ENCODE data around the gene MYO1E.
"Not testable (repeated sequence)": the region's sequence is repeated elsewhere in the genome, so short reads cannot be mapped to it uniquely, and the experiment has no call there.

The MYO1E gene

GRCh38 chr15:59349680-59350420 is 22.8 kb downstream of the MYO1E start:
- DNase-seq, result no peak

- DNase-seq, result no peak
Observed at GRCh38 chr15:59347915-59348314, 24.8 kb downstream of the MYO1E start.

DNA sequence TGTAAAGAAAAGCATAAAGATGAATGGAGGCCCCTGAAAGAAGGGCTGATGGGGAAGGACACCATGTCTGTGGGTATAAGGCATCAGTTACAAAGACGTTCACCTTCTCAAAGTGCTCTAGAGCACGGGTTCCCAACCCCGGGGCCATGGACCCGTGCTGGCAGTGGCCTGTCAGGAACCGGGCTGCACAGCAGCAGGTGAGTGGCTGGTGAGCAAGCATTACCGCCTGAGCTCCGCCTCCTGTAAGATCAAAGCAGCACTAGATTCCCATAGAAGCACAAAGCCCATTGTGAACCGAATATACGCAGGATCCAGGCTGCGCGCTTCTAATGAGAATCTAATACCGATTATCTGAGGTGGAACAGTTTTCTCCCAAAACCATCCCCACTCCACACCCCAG is 25.7 kb downstream of the MYO1E start:
- DNase-seq, result no peak

- DNase-seq, result no peak
Observed at GRCh38 chr15:59345326-59345725, 27.3 kb downstream of the MYO1E start.

DNA sequence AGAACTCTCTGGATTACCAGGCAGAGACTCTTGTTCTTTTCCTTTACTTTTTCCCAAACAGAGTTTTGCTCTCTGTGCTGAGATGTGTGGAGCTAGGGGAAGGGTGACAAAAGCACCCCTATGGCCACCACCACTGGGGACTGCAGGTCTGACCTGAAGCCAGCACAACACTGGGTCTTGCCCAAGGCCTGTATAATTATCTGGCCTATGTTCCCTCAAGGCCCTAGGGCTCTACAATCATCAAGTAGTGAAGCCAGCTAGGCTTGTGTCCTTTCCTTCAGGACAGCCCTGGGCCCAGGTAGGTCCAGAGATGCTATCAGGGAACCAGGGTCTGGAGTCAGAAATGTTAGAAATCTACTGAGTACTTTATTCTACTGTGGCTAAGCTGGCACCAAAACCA is 28.4 kb downstream of the MYO1E start:
- DNase-seq, result no peak

DNA sequence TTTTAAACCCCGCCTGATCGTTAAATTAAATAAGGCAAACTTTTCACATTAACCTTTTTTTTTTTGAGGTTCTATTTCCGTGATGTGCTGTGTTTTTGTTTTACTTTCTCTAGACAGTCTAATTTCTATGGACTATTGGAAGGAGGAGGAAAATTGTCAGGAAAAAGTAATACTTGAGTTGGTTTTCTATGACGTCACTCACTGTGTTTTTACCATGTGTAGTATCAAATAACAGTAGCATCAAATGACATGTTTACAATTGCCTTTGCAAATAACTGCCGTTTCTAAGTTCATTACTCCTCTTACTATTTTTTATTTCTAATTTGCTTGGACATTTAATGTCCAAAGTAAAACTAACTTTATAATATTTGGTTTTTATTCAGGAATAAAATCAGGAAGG is 32.3 kb downstream of the MYO1E start:
- no peak for DNase-seq

- DNase-seq, result no peak
Observed at GRCh38 chr15:59339252-59339672, 33.4 kb downstream of the MYO1E start.

- no peak for DNase-seq
Observed at GRCh38 chr15:59338414-59338813, 34.3 kb downstream of the MYO1E start.

DNA sequence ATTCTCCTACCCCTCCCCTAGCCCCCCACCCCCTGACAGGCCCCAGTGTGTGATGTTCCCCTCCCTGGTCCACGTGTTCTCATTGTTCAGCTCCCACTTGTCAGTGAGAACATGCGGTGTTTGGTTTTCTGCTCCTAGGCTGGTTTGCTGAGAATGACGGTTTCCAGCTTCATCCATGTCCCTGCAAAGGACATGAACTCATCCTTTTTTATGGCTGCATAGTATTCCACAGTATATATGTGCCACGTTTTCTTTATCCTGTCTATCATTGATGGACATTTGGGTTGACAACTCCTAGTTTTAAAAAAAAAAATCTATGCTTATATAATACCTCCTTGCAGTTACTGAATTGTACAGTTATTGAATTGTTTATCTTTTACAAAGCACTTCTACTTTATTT is 35.9 kb downstream of the MYO1E start:
- DNase-seq, result not testable (repeated sequence)

GRCh38 chr15:59335207-59335786 is 37.4 kb downstream of the MYO1E start:
- no peak for DNase-seq

GRCh38 chr15:59334076-59334415 is 38.6 kb downstream of the MYO1E start:
- DNase-seq, result no peak

DNA sequence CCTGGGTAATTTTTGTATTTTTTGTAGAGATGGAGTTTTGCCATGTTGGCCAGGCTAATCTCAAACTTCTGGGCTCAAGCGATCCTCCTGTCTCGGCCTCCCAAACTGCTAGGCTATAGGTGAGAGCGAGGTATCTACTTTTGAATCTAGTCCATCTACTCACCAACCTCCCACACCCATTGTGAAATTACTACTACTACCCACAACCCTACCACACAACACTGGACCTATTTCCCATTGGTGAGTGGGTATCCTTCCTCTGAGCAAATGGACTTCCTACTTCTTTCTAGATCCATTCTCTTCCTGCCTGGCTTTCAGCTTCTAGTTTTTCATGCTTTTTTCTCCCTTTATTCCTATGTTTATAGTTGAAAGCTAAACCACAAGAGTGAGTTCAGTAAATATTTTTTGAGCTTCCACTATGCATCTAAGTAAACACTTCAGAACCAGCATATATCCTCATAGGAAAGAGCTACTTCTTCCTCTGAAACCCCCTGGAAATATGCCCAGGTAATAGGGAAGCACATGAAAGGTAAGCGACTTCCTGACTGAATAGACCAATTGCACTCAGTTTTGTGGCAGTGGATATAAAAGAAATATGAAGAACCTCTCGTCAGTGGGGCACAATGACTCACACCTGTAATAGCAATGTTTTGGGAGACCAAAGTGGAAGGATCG is 39.1 kb downstream of the MYO1E start:
- no peak for DNase-seq

DNA sequence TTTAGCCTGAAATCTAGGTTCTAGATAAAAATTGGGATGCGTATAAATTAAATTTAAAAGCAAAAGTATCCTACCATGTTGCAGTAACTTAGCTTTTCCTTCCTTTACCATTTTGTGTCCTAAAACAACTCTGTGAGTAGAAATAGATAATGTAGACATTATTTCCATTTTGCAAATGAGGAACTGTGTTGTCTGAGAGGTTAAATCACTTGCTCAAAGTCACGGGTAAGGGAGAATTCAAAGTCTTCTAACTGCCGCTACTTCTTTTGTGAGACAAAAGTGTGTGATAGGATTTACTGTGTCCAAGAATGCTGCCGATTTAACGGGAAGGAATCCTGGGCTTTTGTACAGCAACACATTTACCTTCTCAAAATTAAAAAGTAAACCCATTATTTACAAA is 40.7 kb downstream of the MYO1E start:
- DNase-seq, result no peak

DNA sequence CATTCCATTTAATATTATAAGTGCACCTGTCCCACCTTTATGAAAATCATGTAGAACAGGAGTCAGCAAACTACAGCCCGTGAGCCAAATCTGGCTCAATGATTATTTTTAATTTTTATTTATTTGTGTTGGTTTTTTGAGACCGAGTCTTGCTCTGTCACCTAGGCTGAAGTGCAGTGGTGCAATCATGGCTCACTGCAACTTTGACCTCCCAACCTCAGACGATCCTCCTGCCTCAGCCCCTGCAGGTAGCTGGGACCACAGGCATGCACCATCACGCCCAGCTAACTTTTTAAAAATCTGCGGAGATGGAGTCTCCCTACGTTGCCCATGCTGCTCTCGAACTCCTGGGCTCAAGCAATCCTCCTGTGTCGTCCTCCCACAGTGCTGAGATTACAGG is 42.0 kb downstream of the MYO1E start:
- no peak for DNase-seq

DNA sequence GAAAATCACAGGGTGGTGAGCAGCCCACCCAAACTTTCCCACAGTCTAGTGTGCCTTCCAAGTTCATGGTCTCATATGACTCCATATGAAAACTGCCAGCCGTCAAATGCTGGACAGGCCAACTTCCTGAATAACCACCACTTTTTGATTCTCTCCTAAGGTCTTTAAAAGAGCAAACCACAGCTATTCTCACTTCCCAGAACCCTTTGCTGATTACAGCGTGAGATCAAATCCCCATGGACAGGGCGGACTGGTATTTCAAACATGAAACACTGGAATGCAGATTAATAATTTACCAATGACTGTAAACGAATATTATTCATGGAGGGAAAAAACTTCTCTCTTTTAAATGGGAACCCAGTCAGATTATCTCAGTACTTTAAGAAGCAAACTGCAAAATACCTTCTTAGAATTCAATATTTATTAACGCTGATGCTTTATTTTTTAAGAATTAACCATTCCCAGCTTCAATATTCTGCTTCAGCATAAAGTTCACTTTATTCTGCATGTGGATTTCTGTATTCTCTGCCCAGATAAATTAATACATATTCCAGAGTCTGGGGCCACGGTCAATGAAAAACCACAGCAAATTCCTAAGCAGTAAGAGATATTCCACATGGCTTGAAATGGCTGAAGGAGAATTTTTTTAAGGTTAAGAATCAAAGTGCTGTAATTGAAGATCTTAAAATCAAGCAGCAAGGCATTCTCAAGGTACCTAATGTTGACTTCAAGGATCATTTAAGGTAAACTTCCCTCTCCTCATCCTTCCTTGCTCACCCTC is 42.9 kb downstream of the MYO1E start:
- DNase-seq, result no peak

GRCh38 chr15:59329091-59329490 is 43.6 kb downstream of the MYO1E start:
- no peak for DNase-seq

GRCh38 chr15:59327942-59328341 is 44.7 kb downstream of the MYO1E start:
- no peak for DNase-seq

DNA sequence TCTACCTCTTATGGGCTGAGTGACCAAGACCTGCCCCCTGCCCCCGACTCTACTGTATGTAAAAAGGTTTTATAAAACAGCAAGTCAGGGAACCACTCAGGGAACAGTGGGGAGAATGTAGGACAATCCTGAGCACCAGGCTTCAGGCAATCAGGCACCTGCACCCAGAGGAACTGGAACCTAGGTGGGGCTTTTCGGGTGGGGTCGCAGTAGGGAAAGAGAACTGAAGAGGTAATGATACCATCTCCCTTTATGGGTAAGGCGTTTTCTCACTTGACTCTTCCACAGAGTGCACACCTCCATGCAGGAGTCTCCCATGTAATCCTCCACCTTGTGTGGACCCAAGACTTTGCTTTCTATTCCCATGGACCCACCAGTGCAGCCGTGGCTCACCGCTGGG is 45.8 kb downstream of the MYO1E start:
- DNase-seq, result no peak

DNA sequence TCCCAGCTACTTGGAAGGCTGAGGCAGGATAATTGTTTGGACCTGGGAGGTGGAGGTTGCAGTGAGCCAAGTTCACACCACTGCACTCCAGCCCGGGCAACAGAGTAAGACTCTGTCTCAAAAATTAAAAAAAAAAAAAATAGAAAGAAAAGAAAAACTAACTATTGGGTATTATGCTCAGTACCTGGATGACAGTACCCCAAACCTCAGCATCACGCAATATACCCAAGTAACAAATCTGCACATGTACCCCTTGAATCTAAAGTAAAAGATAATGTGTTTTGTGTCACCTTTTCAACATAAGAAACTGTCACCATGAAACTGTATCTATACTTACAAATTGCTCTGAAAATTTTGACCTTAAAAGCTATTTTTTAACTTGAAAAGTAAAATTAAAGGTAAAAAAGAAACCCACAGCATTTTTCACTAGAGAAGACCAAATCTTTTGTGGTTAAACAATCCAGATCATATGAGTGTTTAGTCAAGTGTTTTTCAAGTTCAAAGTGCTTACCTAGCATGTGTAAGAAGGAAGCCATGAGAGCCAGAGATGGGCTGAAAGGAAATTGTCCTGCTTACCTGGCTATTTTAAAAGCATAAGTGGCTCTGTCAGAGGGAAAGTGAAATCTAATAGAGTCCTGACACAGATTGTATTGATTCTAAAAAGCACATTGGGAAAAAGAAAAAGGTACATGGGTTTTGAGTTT is 50.5 kb downstream of the MYO1E start:
- no peak for DNase-seq

DNA sequence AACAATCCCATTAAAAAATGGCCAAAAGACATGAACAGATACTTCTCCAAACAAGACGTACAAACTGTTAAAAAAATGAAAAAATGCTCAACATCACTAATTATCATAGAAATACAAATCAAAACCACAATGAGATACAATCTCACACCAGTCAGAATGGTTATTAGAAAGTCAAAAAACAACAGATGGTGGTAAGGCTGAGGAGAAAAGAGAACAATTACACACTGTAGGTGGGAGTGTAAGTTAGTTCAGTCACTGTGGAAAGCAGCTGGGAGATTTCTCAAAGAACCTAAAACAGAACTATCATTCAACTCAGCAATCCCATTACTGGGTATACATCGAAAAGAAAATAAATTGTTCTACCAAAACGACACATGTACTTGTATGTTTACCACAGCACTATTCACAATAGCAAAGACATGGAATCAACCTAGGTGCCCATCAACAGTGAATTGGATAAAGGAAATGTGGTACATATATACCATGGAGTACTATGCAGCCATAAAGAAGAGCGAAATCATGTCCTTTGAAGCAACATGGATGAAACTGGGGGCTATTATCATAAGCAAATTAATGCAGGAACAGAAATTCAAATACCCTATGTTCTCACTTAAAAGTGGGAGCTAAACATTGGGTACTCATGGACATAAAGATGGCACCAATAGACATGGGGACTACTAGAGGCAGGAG is 51.5 kb downstream of the MYO1E start:
- no peak for DNase-seq

DNA sequence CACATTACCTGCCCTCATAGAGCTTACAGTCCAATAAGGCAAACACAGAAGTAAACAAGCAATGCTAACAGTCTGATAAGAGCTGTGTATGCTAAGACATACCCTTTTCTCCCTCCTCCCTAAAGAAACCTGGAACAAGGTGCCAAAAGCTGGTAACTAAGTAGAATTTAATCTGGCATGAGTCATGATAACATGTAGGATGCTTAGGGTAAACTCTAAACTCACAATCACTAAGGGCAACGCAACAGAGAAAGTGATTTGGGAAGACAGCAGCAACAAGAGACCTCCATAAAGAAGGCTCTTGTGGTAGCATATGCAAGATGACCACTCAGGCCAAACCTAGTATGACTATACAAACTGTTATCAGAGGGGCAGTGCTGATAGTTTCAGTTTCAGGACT is 55.5 kb downstream of the MYO1E start:
- no peak for DNase-seq

- no peak for DNase-seq
Observed at GRCh38 chr15:59315914-59316451, 56.7 kb downstream of the MYO1E start.
